GM23338 (cell line): Measurements from ENCODE around the gene C5orf22. TPM values are rescaled to one million over a fixed set of nuclear protein-coding genes. Genes with fewer than 3 reads are reported as not detected.
"Not testable (repeated sequence)": the region's sequence is repeated elsewhere in the genome, so short reads cannot be mapped to it uniquely, and the experiment has no call there.

Experiments
- ATAC-seq: fragments of 200-7000 bp; cut with Tn5 transposase; 3 replicates; pipeline ENCODE4 v1.9.1; 2020
- DNase-seq: peaks from one replicate; pipeline ENCODE4 v3.0.0-alpha.2; 2015; ENCODE audit warnings: low spot score
- H2AFZ ChIP-seq: fragments of 200-600 bp; sonication (generic); 2 replicates; pipeline ENCODE4 v1.8.0; 2016; ENCODE audit warnings: antibody characterized with exemption, mild to moderate bottlenecking, moderate library complexity
- H3F3A ChIP-seq: fragments of 200-600 bp; sonication (generic); replicated peaks from 2 replicates; pipeline ENCODE4 v1.8.0; 2017; ENCODE audit warnings: antibody characterized with exemption, mixed run types, low read depth
- H3K27ac ChIP-seq: fragments of 200-600 bp; sonication (generic); 2 replicates; pipeline ENCODE4 v1.6.1; 2016; ENCODE audit warnings: low read depth
- H3K27me3 ChIP-seq: fragments of 200-600 bp; sonication (generic); 2 replicates; pipeline ENCODE4 v1.8.0; 2016; ENCODE audit warnings: mild to moderate bottlenecking, mixed run types, moderate library complexity; ENCODE audit not compliant: insufficient read depth
- H3K36me3 ChIP-seq: fragments of 200-600 bp; sonication (generic); 2 replicates; pipeline ENCODE4 v1.8.0; 2016; ENCODE audit warnings: mild to moderate bottlenecking; ENCODE audit not compliant: insufficient read depth
- H3K4me1 ChIP-seq: fragments of 200-600 bp; sonication (generic); 2 replicates; pipeline ENCODE4 v1.8.0; 2016; ENCODE audit warnings: mild to moderate bottlenecking, moderate library complexity; ENCODE audit not compliant: insufficient read depth
- H3K4me2 ChIP-seq: fragments of 200-600 bp; sonication (generic); 2 replicates; pipeline ENCODE4 v1.7.1; 2017; ENCODE audit warnings: mixed run types
- H3K4me3 ChIP-seq: fragments of 200-600 bp; sonication (generic); 2 replicates; pipeline ENCODE4 v1.6.1; 2016; ENCODE audit warnings: mixed run types
- H3K79me2 ChIP-seq: fragments of 200-600 bp; sonication (generic); replicated peaks from 2 replicates; pipeline ENCODE4 v1.8.0; 2017; ENCODE audit warnings: mild to moderate bottlenecking; ENCODE audit not compliant: insufficient read depth
- H3K9me2 ChIP-seq: fragments of 200-600 bp; sonication (generic); 2 replicates; pipeline ENCODE4 v1.8.0; 2017; ENCODE audit not compliant: insufficient read depth
- H4K20me1 ChIP-seq: fragments of 200-600 bp; sonication (generic); replicated peaks from 2 replicates; pipeline ENCODE4 v1.8.0; 2017; ENCODE audit warnings: mild to moderate bottlenecking; ENCODE audit not compliant: insufficient read depth
- H3K27ac Mint-ChIP-seq: 2 replicates; pipeline ENCODE4 v1.8.0; 2020; ENCODE audit warnings: inconsistent platforms, mild to moderate bottlenecking, moderate library complexity, mixed read lengths
- H3K27me3 Mint-ChIP-seq: 3 replicates; pipeline ENCODE4 v1.8.0; 2022; ENCODE audit warnings: low read depth, mild to moderate bottlenecking, moderate library complexity, mixed read lengths, inconsistent platforms; ENCODE audit not compliant: insufficient read depth, poor library complexity
- H3K36me3 Mint-ChIP-seq: 3 replicates; pipeline ENCODE4 v1.8.0; 2021; ENCODE audit warnings: low read depth, mild to moderate bottlenecking, inconsistent platforms, moderate library complexity, mixed read lengths
- H3K4me1 Mint-ChIP-seq: 3 replicates; pipeline ENCODE4 v1.8.0; 2020; ENCODE audit warnings: mild to moderate bottlenecking, inconsistent platforms, mixed read lengths
- H3K4me3 Mint-ChIP-seq: 3 replicates; pipeline ENCODE4 v1.8.0; 2021; ENCODE audit warnings: moderate library complexity, mild to moderate bottlenecking, inconsistent platforms, mixed read lengths
- H3K9me3 Mint-ChIP-seq: 3 replicates; pipeline ENCODE4 v1.8.0; 2020; ENCODE audit warnings: moderate library complexity, mild to moderate bottlenecking, inconsistent platforms, mixed read lengths
- CREB1 ChIP-seq: fragments of 250-450 bp; sonication (Bioruptor Pico); IDR thresholded peaks from 2 replicates; pipeline ENCODE4 v1.5.0; 2020; ENCODE audit warnings: low read depth, mild to moderate bottlenecking, moderate library complexity
- EZH2 ChIP-seq: fragments of 200-600 bp; sonication (generic); IDR thresholded peaks from one replicate; pipeline ENCODE4 v1.8.0; 2017; ENCODE audit warnings: antibody characterized with exemption, mild to moderate bottlenecking, low read depth; ENCODE audit not compliant: unreplicated experiment
- JUNB ChIP-seq: IDR thresholded peaks from one replicate; pipeline ENCODE4 v1.6.1; 2016; ENCODE audit warnings: antibody characterized with exemption; ENCODE audit not compliant: unreplicated experiment
- ZNF114 ChIP-seq: fragments of 250-450 bp; sonication (Bioruptor Pico); IDR thresholded peaks from 2 replicates; pipeline ENCODE4 v1.5.0; 2020; ENCODE audit warnings: mild to moderate bottlenecking, moderate library complexity
- ZNF331 ChIP-seq: fragments of 250-450 bp; sonication (Bioruptor Pico); IDR thresholded peaks from 2 replicates; pipeline ENCODE4 v1.5.0; 2020; ENCODE audit warnings: low read depth, mild to moderate bottlenecking, moderate library complexity
- polyA plus RNA-seq: library from polyadenylated mRNA; unstranded; fragments of >200 nt; fragmentation: Nextera tagmentation; extraction: Ambion mirVana; gene quantifications from 2 replicates; pipeline ENCODE4 v1.2.1, GENCODE V29; 2016
- total RNA-seq: library from RNA; depleted of rRNA; stranded (reverse); fragments of >200 nt; shearing (Covaris generic); gene quantifications from 2 replicates; pipeline ENCODE4 v1.2.3, GENCODE V29; 2014
- TF ChIP-seq, protein P1 (sequence below), 2 experiments: fragments of 200-600 bp in 1 of 2; sonication (generic) in 1 of 2; conservative IDR thresholded peaks; 2 replicates each; pipeline versions ENCODE4 v1.5.1 to v1.6.1; 2016 to 2017; ENCODE audit warnings: antibody characterized with exemption in 2 of 2, low read depth in 2 of 2, mild to moderate bottlenecking in 2 of 2, moderate library complexity in 1 of 2
- TF ChIP-seq, protein P2 (sequence below): fragments of 250-450 bp; sonication (Bioruptor Pico); IDR thresholded peaks from 2 replicates; pipeline ENCODE4 v1.5.0; 2020; ENCODE audit warnings: mild to moderate bottlenecking, moderate library complexity
- TF ChIP-seq, protein P3 (sequence below): IDR thresholded peaks from 2 replicates; pipeline ENCODE4 v1.6.1; 2016; ENCODE audit warnings: antibody characterized with exemption

The C5orf22 gene
- total and polyA plus RNA-seq, 2 experiments from 2014 or later = 13.6 to 30.9 TPM

DNA sequence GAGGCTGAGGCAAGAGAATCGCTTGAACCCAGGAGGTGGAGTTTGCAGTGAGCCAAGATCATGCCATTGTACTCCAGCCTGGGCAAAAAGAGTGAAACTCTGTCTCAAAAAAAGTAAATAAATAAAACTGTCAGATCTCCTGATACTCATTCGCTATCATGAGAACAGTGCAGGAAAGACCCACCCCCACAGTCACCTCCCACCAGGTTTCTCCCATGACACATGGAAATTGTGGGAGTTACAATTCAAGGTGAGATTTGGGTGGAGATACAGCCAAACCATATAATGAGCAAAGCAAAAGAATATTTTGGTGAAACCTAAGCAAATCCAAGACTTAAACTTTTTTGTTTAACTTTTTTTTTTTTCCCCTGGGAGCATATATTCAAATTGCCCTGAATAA lies 17.0 kb downstream of the C5orf22 start:
- H3K27me3 ChIP-seq, H3K4me3 Mint-ChIP-seq, H3K4me3 ChIP-seq, H2AFZ ChIP-seq, H3K27ac Mint-ChIP-seq, DNase-seq, H3K27ac ChIP-seq, H3K79me2 ChIP-seq, H3K9me2 ChIP-seq, H3K27me3 Mint-ChIP-seq, H3F3A ChIP-seq, H3K4me1 ChIP-seq, H3K4me2 ChIP-seq, ATAC-seq, H4K20me1 ChIP-seq, H3K4me1 Mint-ChIP-seq, H3K9me3 Mint-ChIP-seq: not testable (repeated sequence)
- H3K36me3 ChIP-seq = peaks cover 44% of the 10 kb centered on the region
- peaks cover 81% of the 10 kb centered on the region for H3K36me3 Mint-ChIP-seq

DNA sequence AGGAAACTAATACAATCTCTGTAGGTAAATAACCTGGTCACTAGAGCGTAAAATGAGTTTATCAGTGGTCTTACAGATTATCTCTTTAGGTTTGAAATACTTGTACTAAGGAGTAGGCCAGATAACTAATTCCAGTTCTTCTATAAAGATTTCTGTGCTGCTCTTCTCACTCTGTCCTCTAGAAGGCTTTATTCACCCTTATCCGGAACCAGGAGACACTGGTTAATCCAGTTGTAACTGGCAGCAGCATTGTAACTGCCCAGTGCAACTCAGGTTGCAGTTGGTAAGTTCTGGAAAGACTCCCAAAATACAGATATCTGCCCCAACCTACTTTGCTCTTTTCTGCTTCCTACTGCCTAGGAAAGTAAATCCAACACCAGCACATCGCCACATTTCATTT lies 19.8 kb downstream of the C5orf22 start:
- no peak overlapping the region for H3K27ac ChIP-seq
- no peak overlapping the region for H3K4me3 ChIP-seq
- H4K20me1 ChIP-seq = no peaks in the 10 kb centered on the region
- ATAC-seq (no peak), DNase-seq (peak; percentile 29)
- H3K9me3 Mint-ChIP-seq = no peaks in the 10 kb centered on the region
- no peaks in the 10 kb centered on the region for H3F3A ChIP-seq
- H3K27ac Mint-ChIP-seq = no peak overlapping the region
- no peaks in the 10 kb centered on the region for H3K9me2 ChIP-seq
- H3K79me2 ChIP-seq = no peaks in the 10 kb centered on the region
- H3K4me3 Mint-ChIP-seq = no peak overlapping the region
- TF ChIP-seq ZNF331 (no peak), JUNB (no peak), EZH2 (no peak), ZNF114 (no peak), CREB1 (no peak)
- TF ChIP-seq, protein P1, sequence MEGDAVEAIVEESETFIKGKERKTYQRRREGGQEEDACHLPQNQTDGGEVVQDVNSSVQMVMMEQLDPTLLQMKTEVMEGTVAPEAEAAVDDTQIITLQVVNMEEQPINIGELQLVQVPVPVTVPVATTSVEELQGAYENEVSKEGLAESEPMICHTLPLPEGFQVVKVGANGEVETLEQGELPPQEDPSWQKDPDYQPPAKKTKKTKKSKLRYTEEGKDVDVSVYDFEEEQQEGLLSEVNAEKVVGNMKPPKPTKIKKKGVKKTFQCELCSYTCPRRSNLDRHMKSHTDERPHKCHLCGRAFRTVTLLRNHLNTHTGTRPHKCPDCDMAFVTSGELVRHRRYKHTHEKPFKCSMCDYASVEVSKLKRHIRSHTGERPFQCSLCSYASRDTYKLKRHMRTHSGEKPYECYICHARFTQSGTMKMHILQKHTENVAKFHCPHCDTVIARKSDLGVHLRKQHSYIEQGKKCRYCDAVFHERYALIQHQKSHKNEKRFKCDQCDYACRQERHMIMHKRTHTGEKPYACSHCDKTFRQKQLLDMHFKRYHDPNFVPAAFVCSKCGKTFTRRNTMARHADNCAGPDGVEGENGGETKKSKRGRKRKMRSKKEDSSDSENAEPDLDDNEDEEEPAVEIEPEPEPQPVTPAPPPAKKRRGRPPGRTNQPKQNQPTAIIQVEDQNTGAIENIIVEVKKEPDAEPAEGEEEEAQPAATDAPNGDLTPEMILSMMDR (conservative IDR thresholded peaks at IDR 0.05; ENCODE audit: low read depth in 2 of 2) = 0 out of 4 replicates have a peak, but pooled peaks of 1 of the 2 experiments have one; percentile 9
- TF ChIP-seq, protein P2, sequence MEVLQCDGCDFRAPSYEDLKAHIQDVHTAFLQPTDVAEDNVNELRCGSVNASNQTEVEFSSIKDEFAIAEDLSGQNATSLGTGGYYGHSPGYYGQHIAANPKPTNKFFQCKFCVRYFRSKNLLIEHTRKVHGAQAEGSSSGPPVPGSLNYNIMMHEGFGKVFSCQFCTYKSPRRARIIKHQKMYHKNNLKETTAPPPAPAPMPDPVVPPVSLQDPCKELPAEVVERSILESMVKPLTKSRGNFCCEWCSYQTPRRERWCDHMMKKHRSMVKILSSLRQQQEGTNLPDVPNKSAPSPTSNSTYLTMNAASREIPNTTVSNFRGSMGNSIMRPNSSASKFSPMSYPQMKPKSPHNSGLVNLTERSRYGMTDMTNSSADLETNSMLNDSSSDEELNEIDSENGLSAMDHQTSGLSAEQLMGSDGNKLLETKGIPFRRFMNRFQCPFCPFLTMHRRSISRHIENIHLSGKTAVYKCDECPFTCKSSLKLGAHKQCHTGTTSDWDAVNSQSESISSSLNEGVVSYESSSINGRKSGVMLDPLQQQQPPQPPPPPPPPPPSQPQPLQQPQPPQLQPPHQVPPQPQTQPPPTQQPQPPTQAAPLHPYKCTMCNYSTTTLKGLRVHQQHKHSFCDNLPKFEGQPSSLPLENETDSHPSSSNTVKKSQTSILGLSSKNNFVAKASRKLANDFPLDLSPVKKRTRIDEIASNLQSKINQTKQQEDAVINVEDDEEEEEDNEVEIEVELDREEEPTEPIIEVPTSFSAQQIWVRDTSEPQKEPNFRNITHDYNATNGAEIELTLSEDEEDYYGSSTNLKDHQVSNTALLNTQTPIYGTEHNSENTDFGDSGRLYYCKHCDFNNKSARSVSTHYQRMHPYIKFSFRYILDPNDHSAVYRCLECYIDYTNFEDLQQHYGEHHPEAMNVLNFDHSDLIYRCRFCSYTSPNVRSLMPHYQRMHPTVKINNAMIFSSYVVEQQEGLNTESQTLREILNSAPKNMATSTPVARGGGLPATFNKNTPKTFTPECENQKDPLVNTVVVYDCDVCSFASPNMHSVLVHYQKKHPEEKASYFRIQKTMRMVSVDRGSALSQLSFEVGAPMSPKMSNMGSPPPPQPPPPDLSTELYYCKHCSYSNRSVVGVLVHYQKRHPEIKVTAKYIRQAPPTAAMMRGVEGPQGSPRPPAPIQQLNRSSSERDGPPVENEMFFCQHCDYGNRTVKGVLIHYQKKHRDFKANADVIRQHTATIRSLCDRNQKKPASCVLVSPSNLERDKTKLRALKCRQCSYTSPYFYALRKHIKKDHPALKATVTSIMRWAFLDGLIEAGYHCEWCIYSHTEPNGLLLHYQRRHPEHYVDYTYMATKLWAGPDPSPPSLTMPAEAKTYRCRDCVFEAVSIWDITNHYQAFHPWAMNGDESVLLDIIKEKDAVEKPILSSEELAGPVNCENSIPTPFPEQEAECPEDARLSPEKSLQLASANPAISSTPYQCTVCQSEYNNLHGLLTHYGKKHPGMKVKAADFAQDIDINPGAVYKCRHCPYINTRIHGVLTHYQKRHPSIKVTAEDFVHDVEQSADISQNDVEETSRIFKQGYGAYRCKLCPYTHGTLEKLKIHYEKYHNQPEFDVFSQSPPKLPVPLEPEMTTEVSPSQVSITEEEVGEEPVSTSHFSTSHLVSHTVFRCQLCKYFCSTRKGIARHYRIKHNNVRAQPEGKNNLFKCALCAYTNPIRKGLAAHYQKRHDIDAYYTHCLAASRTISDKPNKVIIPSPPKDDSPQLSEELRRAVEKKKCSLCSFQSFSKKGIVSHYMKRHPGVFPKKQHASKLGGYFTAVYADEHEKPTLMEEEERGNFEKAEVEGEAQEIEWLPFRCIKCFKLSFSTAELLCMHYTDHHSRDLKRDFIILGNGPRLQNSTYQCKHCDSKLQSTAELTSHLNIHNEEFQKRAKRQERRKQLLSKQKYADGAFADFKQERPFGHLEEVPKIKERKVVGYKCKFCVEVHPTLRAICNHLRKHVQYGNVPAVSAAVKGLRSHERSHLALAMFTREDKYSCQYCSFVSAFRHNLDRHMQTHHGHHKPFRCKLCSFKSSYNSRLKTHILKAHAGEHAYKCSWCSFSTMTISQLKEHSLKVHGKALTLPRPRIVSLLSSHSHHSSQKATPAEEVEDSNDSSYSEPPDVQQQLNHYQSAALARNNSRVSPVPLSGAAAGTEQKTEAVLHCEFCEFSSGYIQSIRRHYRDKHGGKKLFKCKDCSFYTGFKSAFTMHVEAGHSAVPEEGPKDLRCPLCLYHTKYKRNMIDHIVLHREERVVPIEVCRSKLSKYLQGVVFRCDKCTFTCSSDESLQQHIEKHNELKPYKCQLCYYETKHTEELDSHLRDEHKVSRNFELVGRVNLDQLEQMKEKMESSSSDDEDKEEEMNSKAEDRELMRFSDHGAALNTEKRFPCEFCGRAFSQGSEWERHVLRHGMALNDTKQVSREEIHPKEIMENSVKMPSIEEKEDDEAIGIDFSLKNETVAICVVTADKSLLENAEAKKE (CRISPR knock-in tag) = no peak
- TF ChIP-seq, protein P3, sequence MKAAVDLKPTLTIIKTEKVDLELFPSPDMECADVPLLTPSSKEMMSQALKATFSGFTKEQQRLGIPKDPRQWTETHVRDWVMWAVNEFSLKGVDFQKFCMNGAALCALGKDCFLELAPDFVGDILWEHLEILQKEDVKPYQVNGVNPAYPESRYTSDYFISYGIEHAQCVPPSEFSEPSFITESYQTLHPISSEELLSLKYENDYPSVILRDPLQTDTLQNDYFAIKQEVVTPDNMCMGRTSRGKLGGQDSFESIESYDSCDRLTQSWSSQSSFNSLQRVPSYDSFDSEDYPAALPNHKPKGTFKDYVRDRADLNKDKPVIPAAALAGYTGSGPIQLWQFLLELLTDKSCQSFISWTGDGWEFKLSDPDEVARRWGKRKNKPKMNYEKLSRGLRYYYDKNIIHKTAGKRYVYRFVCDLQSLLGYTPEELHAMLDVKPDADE = no peak
- H3K4me1 Mint-ChIP-seq = no peaks in the 10 kb centered on the region
- H3K36me3 Mint-ChIP-seq = peaks cover 77% of the 10 kb centered on the region
- H3K4me2 ChIP-seq = no peak overlapping the region
- peaks cover 30% of the 10 kb centered on the region for H3K36me3 ChIP-seq
- H2AFZ ChIP-seq = no peak overlapping the region
- H3K4me1 ChIP-seq = no peaks in the 10 kb centered on the region
- no peaks in the 10 kb centered on the region for H3K27me3 Mint-ChIP-seq
- no peaks in the 10 kb centered on the region for H3K27me3 ChIP-seq
